ENCODE data around the gene SIX2. TPM values are rescaled to one million over a fixed set of nuclear protein-coding genes. Genes with fewer than 3 reads are reported as not detected.
A peak's percentile ranks its signal among the peaks of the same experiment; 100 is the strongest.

The SIX2 gene
- total RNA-seq, 2 experiments from 2014 or later = not detected

- H3K9me3 Mint-ChIP-seq (ENCODE audit: low read depth) = no peaks in the 10 kb centered on the region
- H3K4me3 Mint-ChIP-seq = no peak overlapping the region
- ATAC-seq = no peak
- CTCF ChIA-PET = interaction anchor here (0.8 to 5.6 kb wide), 2 partner anchors 21 to 48 kb away, joined by 4 to 27 read pairs; no protein-coding TSS in a partner anchor
- DNase-seq = no peak
- peaks cover 1% of the 10 kb centered on the region for H3K36me3 Mint-ChIP-seq
- peaks cover 95% of the 10 kb centered on the region for H3K27me3 Mint-ChIP-seq
- H3K4me1 Mint-ChIP-seq = peaks cover 25% of the 10 kb centered on the region
- no peak overlapping the region for H3K27ac Mint-ChIP-seq
Measured at GRCh38 chr2:45003579-45004551, 5.4 kb downstream of the SIX2 start.

- Mint-ChIP-seq H3K36me3 (no peaks in the 10 kb centered on the region), H3K4me3 (no peak overlapping the region)
Measured at GRCh38 chr2:45002686-45003085, 6.6 kb downstream of the SIX2 start.

GRCh38 chr2:45001869-45002385 is 7.3 kb downstream of the SIX2 start:
- Mint-ChIP-seq H3K27ac (no peak overlapping the region), H3K4me1 (peaks cover 19% of the 10 kb centered on the region), H3K9me3 (ENCODE audit: low read depth) (no peaks in the 10 kb centered on the region), H3K4me3 (no peak overlapping the region), H3K27me3 (peaks cover 93% of the 10 kb centered on the region), H3K36me3 (no peaks in the 10 kb centered on the region)
- ATAC-seq = no peak
- no peak for DNase-seq
- CTCF ChIA-PET = interaction anchor here (1.0 to 5.6 kb wide), 2 partner anchors 19 to 523 kb away, joined by 3 to 27 read pairs; no protein-coding TSS in a partner anchor

More at GRCh38 chr2:45002686-45003085, 6.6 kb downstream of the SIX2 start:
- DNase-seq (no peak), ATAC-seq (no peak)
- Mint-ChIP-seq H3K27me3 (peaks cover 95% of the 10 kb centered on the region), H3K27ac (no peak overlapping the region), H3K9me3 (ENCODE audit: low read depth) (no peaks in the 10 kb centered on the region), H3K4me1 (peaks cover 19% of the 10 kb centered on the region)
- CTCF ChIA-PET = interaction anchor here (5.6 kb wide), 1 partner anchor 20 kb away, joined by 27 read pairs; no protein-coding TSS in a partner anchor

DNA sequence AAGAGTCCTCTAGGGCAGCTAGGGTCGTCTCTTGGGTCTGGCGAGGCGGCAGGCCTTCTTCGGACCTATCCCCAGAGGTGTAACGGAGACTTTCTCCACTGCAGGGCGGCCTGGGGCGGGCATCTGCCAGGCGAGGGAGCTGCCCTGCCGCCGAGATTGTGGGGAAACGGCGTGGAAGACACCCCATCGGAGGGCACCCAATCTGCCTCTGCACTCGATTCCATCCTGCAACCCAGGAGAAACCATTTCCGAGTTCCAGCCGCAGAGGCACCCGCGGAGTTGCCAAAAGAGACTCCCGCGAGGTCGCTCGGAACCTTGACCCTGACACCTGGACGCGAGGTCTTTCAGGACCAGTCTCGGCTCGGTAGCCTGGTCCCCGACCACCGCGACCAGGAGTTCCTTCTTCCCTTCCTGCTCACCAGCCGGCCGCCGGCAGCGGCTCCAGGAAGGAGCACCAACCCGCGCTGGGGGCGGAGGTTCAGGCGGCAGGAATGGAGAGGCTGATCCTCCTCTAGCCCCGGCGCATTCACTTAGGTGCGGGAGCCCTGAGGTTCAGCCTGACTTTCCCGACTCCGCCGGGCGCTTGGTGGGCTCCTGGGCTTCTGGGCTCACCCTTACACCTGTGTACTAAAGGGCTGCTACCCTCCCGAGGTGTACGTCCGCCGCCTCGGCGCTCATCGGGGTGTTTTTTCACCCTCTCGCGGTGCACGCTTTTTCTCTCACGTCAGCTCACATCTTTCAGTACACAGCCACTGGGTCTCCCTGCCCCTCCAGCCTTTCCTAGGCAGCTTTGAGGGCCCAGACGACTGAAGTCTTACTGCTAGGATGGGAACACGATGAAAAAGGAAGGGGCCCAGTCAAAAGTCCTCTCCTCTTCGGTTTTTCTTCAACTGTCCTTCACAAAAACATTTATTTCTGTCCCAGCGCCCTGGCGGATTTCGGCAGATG is 8.1 kb downstream of the SIX2 start:
- no peaks in the 10 kb centered on the region for H3K36me3 Mint-ChIP-seq
- DNase-seq (no peak), ATAC-seq (peak; percentile 20)
- no peak overlapping the region for H3K4me3 Mint-ChIP-seq
- H3K27ac Mint-ChIP-seq = no peak overlapping the region
- peaks cover 92% of the 10 kb centered on the region for H3K27me3 Mint-ChIP-seq
- peaks cover 17% of the 10 kb centered on the region for H3K4me1 Mint-ChIP-seq
- H3K9me3 Mint-ChIP-seq (ENCODE audit: low read depth) = no peaks in the 10 kb centered on the region
- CTCF ChIA-PET = interaction anchor here (1.0 to 5.6 kb wide), 2 partner anchors 19 to 522 kb away, joined by 3 to 27 read pairs; no protein-coding TSS in a partner anchor

DNA sequence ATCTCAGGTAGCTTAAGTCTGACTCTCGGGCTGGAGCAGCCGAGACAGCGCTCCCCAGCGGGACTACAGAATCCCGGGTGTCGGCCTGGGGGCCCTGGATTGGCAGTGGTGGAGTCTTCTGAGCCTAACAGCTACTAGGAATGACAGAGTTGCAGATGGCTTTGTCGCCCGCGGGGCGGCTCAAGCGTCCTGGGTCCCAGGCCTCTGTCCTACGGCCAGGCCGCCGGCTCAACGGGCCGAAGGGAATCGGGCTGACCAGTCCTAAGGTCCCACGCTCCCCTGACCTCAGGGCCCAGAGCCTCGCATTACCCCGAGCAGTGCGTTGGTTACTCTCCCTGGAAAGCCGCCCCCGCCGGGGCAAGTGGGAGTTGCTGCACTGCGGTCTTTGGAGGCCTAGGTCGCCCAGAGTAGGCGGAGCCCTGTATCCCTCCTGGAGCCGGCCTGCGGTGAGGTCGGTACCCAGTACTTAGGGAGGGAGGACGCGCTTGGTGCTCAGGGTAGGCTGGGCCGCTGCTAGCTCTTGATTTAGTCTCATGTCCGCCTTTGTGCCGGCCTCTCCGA is 8.8 kb downstream of the SIX2 start:
- ATAC-seq (no peak), DNase-seq (no peak)
- Mint-ChIP-seq H3K4me3 (no peak overlapping the region), H3K9me3 (ENCODE audit: low read depth) (no peaks in the 10 kb centered on the region), H3K27ac (no peak overlapping the region), H3K27me3 (peaks cover 92% of the 10 kb centered on the region), H3K4me1 (peaks cover 13% of the 10 kb centered on the region), H3K36me3 (no peaks in the 10 kb centered on the region)
- CTCF ChIA-PET = interaction anchor here (5.6 kb wide), 1 partner anchor 18 kb away, joined by 27 read pairs; no protein-coding TSS in a partner anchor

GRCh38 chr2:44999540-44999939 is 9.7 kb downstream of the SIX2 start:
- no peak overlapping the region for H3K4me3 Mint-ChIP-seq
- peaks cover 11% of the 10 kb centered on the region for H3K4me1 Mint-ChIP-seq
- CTCF ChIA-PET = interaction anchor here (5.6 kb wide), 1 partner anchor 17 kb away, joined by 27 read pairs; no protein-coding TSS in a partner anchor
- no peaks in the 10 kb centered on the region for H3K36me3 Mint-ChIP-seq
- ATAC-seq (no peak), DNase-seq (no peak)
- no peak overlapping the region for H3K27ac Mint-ChIP-seq
- H3K9me3 Mint-ChIP-seq (ENCODE audit: low read depth) = no peaks in the 10 kb centered on the region
- H3K27me3 Mint-ChIP-seq = peaks cover 91% of the 10 kb centered on the region

DNA sequence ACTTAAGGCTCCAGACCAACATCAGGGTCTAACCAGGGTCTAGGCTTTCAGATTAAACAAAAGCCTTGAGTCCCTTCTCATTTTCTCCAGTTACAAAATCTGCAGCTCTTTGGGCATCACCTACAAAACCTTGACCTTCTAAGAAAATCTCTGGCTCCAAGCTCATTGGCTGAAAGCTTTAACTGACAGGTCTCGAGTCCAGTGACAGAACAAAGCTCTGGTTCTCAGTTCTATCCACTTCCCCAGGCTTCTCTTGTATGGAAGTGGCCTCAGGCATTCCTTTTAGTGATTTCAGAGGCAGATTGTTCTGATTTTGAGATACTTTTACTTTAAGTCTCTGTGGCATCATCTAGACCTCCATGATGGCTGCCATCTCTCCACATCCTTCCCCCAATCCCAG is 11.3 kb downstream of the SIX2 start:
- CTCF ChIA-PET = interaction anchor here (1.8 kb wide), 1 partner anchor 42 kb away, joined by 7 read pairs; no protein-coding TSS in a partner anchor
- H3K27ac Mint-ChIP-seq = no peak overlapping the region
- ATAC-seq = no peak

DNA sequence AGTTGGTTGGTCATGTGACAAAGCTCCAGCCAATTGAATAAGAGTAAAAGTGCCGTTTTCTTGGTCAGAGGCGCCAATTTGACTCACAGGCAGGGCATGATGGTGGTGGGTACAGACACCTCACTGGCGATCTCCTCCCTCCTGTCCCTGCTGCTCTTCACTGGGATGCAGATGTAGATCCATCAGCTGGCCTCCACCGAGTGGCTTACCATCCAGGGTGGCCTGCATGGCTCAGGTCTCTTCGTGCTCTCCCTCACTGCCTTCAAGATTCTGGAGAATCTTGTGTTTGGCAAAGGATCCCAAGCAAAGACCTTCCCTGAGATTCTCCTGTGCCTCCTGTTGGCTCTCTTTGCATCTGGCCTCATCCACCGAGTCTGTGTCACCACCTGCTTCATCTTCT is 12.9 kb downstream of the SIX2 start:
- DNase-seq = no peak
- CTCF ChIA-PET = no interaction called here
- peaks cover 2% of the 10 kb centered on the region for H3K4me1 Mint-ChIP-seq
- H3K4me3 Mint-ChIP-seq = no peak overlapping the region
- no peak for ATAC-seq
- no peaks in the 10 kb centered on the region for H3K36me3 Mint-ChIP-seq
- no peak overlapping the region for H3K27ac Mint-ChIP-seq
- peaks cover 3% of the 10 kb centered on the region for H3K9me3 Mint-ChIP-seq (ENCODE audit: low read depth)
- H3K27me3 Mint-ChIP-seq = peaks cover 87% of the 10 kb centered on the region

More for the DNA sequence above, 11.3 kb downstream of the SIX2 start:
- Mint-ChIP-seq H3K4me1 (peaks cover 6% of the 10 kb centered on the region), H3K9me3 (ENCODE audit: low read depth) (no peaks in the 10 kb centered on the region), H3K27me3 (peaks cover 91% of the 10 kb centered on the region), H3K36me3 (no peaks in the 10 kb centered on the region), H3K4me3 (no peak overlapping the region)
- DNase-seq = no peak

DNA sequence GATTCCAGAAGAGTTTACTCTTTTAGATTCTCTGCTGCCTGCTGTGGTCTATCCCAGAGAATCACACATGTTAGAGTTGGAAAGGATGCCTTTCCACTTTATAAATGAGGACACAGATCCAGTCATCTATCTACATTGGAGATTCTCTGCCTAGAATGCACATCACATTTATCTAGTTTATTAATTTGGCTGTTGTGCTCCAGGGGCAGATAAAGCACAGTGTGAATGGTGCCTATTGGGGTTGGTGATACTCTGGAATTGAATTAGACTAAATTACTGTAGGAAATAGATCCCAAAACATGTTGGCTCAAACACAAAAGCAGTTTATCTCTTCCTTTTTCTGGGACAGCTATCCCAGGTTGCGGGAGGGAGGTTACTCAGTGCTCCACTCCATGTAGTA is 14.9 kb downstream of the SIX2 start:
- no peak for ATAC-seq
- Mint-ChIP-seq H3K4me1 (no peaks in the 10 kb centered on the region), H3K27ac (no peak overlapping the region), H3K9me3 (ENCODE audit: low read depth) (peaks cover 3% of the 10 kb centered on the region), H3K27me3 (peaks cover 81% of the 10 kb centered on the region), H3K4me3 (no peak overlapping the region), H3K36me3 (no peaks in the 10 kb centered on the region)
- CTCF ChIA-PET = no interaction called here
- no peak for DNase-seq

GRCh38 chr2:44989176-44989575 is 20.1 kb downstream of the SIX2 start:
- Mint-ChIP-seq H3K27me3 (peaks cover 48% of the 10 kb centered on the region), H3K4me3 (no peak overlapping the region), H3K4me1 (no peaks in the 10 kb centered on the region), H3K36me3 (no peaks in the 10 kb centered on the region), H3K9me3 (ENCODE audit: low read depth) (peaks cover 3% of the 10 kb centered on the region), H3K27ac (no peak overlapping the region)
- CTCF ChIA-PET = no interaction called here
- DNase-seq (no peak), ATAC-seq (no peak)

- DNase-seq (no peak), ATAC-seq (no peak)
- no peaks in the 10 kb centered on the region for H3K36me3 Mint-ChIP-seq
- CTCF ChIA-PET = interaction anchor here (0.7 to 7.8 kb wide), 5 partner anchors 11 to 598 kb away, joined by 4 to 59 read pairs (median 20); no protein-coding TSS in a partner anchor
- H3K27me3 Mint-ChIP-seq = peaks cover 20% of the 10 kb centered on the region
- no peaks in the 10 kb centered on the region for H3K9me3 Mint-ChIP-seq (ENCODE audit: low read depth)
- no peak overlapping the region for H3K27ac Mint-ChIP-seq
- H3K4me3 Mint-ChIP-seq = no peak overlapping the region
- no peaks in the 10 kb centered on the region for H3K4me1 Mint-ChIP-seq
Measured at GRCh38 chr2:44983836-44984604, 25.2 kb downstream of the SIX2 start.

DNA sequence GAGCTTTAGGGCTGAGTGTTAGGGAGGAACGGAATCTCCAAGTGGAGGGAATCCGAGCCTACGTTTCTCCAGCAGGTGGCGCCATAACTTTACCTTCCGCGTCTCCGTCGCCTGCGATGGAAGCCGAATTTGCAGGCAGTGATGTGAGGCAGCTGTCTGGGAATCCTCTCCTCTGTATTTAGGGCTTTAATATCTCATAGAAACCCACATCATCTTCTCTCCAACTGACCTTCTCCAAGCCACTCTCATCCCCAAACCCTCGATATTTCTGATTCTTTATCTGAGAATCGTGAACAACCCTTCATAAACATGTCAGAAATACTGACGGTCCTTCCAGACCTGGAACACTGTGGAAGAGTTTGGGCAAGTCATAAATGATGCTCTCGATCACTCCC is 27.5 kb downstream of the SIX2 start:
- ATAC-seq (peak; percentile 30), DNase-seq (peak; percentile 67)
- Mint-ChIP-seq H3K9me3 (ENCODE audit: low read depth) (no peaks in the 10 kb centered on the region), H3K36me3 (no peaks in the 10 kb centered on the region), H3K27ac (no peak overlapping the region), H3K27me3 (peaks cover 14% of the 10 kb centered on the region), H3K4me3 (no peak overlapping the region), H3K4me1 (no peaks in the 10 kb centered on the region)
- CTCF ChIA-PET = interaction anchor here (0.7 to 7.8 kb wide), 21 partner anchors 9 to 797 kb away, joined by 3 to 59 read pairs (median 4); no protein-coding TSS in a partner anchor

Data from activated CD8-positive, alpha-beta memory T cell treated with anti-CD3 and anti-CD28 coated beads, Interleukin-2, amount 10 ng/mL, durations not matched to agents 7 days and 5 days (primary cell).